VCaP (cell line): ENCODE results near the gene DCK.
"Not testable (repeated sequence)": the region's sequence is repeated elsewhere in the genome, so short reads cannot be mapped to it uniquely, and the experiment has no call there.

Experiments used
- H3K27ac ChIP-seq: fragments of 450-650 bp; 2 replicates; pipeline ENCODE4 v1.5.1; 2017
- CTCF ChIP-seq: fragments of 450-650 bp; conservative IDR thresholded peaks from 2 replicates; pipeline ENCODE4 v1.5.1; 2017; ENCODE audit warnings: mild to moderate bottlenecking, moderate library complexity

The DCK gene

GRCh38 chr4:71020611-71021010, 27.2 kb downstream of the DCK start:
- TF ChIP-seq CTCF = no peak
- peak overlapping the region; percentile 31; the same call in 1 of the 2 replicates for H3K27ac ChIP-seq

GRCh38 chr4:71025654-71026053, 32.2 kb downstream of the DCK start:
- no peak overlapping the region for H3K27ac ChIP-seq
- TF ChIP-seq CTCF = no peak

GRCh38 chr4:71026086-71026485, 32.6 kb downstream of the DCK start:
- no peak for TF ChIP-seq CTCF
- no peak overlapping the region for H3K27ac ChIP-seq

GRCh38 chr4:71027611-71028010, 34.2 kb downstream of the DCK start:
- no peak for TF ChIP-seq CTCF
- no peak overlapping the region for H3K27ac ChIP-seq

GRCh38 chr4:71029504-71029903, 36.1 kb downstream of the DCK start:
- no peak overlapping the region for H3K27ac ChIP-seq
- no peak for TF ChIP-seq CTCF

GRCh38 chr4:71032106-71032505, 38.7 kb downstream of the DCK start:
- H3K27ac ChIP-seq = not testable (repeated sequence)

- no peak overlapping the region for H3K27ac ChIP-seq
- TF ChIP-seq CTCF = no peak
These were observed 51.8 kb downstream of the DCK start for GRCh38 chr4:71045256-71045655.

- no peak for TF ChIP-seq CTCF
- H3K27ac ChIP-seq = no peak overlapping the region
These were observed 55.9 kb downstream of the DCK start for GRCh38 chr4:71049395-71049794.
